Ramos (cell line): ENCODE results near the gene CNPY4.
"Not testable (repeated sequence)": the region's sequence is repeated elsewhere in the genome, so short reads cannot be mapped to it uniquely, and the experiment has no call there.

ENCODE experiments used
- in situ Hi-C: fragments of 300-500 bp; cut with MboI; formaldehyde crosslinking; loops from one replicate; pipeline ENCODE4 v1.14.3; 2022; ENCODE audit warnings: low sequenced_read_pairs; ENCODE audit not compliant: unreplicated experiment

CNPY4 gene

DNA sequence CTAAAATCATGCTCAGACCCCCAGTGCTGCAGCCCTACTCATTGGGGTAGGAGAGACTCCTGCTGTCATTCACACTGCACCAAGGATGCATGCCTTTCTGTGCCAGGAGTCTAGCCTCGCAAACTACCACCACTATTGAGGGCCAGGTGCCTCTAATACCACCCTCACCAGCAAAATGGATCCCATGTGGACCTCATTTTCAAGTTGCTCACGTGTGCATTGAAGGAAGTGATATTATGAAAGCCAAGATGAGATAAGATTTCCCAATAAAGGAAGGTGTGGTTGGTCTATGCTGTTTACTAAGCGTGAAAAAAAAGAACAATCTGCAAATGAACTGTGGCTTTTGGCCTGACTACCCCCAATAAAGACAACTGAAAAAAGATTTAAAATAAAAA, 22.1 kb downstream of the CNPY4 start:
- in situ Hi-C loops: no loop called here

DNA sequence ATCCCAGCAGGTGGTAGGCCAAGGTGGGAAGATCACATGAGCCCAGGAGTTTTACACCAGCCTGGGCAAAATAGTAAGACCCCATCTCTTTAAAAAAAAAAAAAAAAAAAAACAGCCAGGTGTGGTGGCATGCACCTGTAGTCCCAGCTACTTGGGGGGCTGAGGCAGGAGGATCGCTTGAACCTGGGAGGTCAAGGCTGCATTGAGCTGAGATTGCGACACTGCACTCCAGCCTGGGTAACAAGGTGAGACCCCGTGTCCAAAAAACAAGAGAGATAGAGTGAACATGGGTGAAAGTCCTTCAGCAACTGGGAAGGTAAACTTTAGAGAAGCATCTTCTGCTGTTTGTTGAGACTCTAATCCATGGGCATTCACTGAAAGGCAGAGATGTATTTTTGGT, 23.0 kb downstream of the CNPY4 start:
- in situ Hi-C loops: no loop called here

DNA sequence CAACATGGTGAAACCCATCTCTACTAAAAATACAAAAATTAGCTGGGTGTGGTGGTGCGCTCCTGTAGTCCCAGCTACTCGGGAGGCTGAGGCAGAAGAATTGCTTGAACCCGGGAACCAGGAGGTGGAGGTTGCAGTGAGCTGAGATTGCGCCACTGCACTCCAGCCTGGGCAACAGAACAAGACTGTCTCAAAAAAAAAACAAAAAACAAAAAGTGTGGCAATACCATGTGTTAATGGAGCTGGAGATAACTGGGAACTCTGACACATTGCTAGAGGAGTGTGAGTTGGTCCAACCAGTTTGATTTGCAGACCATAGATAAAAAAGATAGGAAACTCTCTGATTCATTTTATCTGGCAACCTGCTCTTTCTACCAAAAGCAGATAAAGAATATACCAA, 26.9 kb downstream of the CNPY4 start:
- in situ Hi-C loops: not testable (repeated sequence)

DNA sequence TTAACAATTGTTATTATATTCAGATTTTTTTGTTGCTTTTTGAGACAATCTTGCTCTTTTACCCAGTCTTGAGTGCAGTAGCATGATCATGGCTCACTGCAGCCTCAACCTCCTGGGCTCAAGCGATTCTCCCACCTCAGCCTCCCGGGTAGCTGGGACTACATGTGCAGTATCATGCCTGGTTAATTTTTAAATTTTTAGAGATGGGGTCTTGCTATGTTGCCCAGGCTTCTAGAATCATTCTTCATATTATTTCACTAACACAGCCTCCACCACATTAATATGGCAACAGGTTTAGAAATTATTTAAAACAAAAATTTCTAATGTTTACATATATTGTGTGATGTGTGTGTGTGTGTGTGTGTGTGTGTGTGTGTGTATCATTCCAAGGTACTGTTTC, 27.8 kb downstream of the CNPY4 start:
- in situ Hi-C loops: no loop called here

DNA sequence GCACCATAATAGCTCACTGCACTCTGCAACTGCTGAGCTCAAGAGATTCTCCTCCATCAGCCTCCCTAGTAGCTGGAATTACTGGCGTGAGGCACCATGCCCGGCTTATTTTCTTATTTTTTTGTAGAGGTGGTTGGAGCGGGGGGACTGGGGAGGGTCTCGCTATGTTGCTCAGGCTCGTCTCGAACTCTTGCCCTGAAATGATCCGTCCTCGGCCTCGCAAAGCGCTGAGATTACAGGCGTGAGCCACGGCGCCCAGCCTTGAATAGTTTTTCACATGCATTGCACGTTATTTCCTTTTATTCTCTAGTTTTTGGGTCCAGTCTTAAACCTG, 28.8 kb downstream of the CNPY4 start:
- in situ Hi-C loops: no loop called here

DNA sequence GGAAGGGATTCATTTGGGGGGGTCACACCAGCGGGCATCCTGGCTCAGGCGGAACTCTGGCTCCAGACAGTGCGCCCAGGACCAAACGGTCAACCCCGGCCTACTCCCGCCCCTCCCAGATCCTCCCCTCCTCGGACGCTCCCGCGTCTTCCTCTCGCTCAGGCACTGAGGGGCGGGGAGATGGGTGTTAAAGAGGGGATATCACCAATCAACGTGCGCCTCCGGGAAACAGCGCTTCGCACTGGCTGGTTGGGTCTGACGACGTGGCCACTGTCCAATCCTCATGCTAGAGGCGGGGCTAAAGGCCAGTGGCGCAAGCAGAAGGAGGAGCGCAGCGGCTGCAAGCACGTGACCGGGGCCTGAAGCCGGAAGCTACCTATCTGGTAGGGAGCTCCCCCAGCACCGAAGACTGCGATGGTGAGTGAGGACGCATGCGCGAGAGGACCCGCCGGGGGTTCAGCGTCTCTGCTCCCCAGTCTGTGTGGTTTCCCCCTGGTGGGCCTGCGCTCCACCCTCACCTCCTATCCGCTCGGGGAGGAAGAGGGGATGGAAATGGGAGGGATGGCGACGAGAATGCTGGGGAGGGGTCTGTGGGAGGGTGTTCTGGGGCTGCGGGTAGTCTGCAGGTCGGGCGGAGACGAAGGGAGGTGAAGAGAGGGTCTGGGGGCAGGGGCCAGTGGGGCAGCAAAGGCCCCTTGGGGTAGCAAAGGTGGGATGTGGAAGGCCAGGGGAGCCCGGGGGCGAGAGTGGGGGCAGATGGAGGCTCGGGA, 29.3 kb downstream of the CNPY4 start, which contains the start of gene LAMTOR4:
Gene LAMTOR4, plus strand, starts transcription at position 360 of the 770 bp plus-strand sequence. Its CDS starts 55 bp downstream, at position 415.
- in situ Hi-C loops: no loop called here

DNA sequence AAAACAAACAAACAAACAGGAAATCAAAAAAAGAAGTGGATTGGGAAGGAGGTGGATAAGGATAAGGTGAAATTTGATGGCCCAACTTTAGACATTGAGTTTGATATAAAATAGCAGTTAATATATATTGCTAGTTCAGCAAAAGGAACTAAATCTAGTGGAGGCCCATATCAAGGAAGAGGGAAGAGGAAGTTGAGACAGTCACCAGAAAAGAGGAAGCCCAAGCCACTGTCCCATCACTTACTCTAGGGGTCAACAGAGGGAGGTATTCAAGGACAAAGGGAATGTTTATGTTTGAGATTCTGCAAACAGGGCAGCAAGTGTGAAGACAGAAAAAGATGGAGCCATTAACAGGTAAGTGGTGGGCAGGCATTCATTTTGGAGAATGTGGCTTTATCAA, 33.0 kb downstream of the CNPY4 start:
- in situ Hi-C loops: no loop called here

DNA sequence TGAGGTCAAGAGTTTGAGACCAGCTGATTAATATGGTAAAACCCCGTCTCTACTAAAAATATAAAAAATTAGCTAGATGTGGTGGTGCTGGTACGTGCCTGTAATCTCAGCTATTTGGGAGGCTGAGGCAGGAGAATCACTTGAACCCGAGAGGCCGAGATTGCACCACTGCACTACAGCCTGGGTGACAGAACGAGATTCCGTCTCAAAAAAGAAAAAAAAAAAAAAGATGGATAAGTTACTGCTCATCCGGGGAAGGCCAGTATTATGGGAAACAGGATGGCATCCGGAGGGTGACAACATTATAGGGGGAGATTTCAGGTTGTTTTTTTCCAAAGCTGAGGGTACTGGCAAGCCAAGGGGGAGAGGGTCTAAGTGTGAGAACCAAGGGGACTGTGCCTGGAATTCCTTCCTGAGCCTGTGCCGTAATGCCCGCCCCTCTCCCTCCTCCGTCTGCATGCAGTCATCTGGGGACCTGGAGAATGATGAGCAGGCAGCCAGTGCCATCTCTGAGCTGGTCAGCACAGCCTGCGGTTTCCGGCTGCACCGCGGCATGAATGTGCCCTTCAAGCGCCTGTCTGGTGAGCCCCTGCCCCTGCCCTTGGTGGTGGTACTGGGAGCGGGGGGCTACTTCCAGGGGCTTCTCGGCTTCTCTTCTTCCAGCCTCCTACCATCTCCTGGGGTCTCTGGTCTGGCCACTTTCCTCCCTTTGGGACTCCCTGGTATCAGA, 33.7 kb downstream of the CNPY4 start:
- in situ Hi-C loops: no loop called here

DNA sequence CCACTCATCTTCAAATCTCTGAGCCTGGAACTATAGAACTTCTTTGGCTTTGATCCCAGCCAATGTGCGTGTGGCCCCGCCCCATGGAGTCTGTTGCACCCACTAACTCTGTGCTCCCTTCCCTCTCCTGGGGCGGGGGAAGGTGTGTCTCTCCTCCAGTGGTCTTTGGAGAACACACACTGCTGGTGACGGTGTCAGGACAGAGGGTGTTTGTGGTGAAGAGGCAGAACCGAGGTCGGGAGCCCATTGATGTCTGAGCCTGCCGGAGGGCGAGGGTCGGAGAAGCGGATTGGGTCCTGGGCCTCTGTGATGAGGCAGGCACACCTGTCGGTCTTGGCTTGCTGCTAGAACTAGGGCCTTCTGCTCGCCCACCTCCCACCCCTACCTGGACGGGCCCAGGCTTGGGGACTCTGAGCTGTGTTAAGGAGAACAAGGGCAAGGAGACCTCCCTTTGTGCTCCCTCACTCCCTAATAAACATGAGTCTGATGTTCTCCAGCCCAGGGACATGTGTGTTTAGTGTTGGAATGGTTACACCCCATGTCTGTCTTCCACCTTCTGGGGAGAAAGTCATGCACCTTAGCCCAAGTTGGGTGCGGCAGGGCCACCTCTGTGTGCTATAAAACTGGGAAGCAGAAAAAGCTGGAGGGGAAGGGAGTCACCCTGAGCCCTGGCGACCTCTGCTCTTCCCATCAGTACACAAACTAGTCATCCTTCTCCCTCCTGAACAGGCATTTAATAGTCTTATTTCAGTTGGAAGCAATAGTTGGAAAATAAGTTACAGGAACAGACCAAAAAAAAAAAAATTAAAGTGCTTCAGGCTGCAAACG, 34.5 kb downstream of the CNPY4 start:
- in situ Hi-C loops: no loop called here

DNA sequence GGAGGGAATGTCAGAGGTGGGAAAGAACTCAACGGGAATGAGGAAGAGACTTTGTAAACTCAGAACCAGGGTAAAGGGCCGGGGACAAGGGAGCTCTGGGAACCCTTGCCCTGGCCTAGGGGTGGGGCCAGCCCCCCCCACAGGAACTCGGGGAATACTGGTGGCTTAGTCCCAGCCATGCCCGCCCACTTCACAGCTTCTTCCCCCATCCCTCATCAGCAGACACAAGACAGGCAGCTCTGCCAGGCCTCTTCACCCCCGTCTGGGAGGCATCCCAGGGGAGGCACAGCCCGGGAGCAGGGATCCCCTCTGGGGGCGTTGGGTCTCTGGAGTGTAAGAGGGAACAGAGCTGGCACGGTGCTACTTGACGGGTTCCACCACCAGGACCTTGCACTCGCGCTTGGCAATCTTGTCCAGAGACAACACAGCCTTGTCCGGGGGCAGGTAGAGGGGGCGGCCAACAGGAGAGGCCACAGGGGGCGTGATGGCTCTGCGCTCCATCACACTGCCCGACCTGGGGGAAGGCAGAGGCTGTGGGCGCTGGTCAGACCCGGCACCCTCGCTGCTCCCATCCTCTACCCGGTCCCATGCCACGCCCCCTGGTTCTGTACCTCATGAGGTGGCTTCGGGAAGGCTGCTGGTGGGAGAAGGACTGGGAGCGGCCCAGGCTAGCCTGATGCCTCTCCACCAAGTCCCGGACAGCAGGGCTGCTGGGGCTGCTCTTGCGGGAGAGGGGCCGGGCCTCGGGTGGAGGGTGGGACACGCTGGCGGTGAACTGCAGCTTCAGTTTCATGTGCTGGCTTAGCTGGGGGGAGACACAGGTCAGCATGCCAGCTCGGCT, 35.4 kb downstream of the CNPY4 start:
- in situ Hi-C loops: no loop called here

DNA sequence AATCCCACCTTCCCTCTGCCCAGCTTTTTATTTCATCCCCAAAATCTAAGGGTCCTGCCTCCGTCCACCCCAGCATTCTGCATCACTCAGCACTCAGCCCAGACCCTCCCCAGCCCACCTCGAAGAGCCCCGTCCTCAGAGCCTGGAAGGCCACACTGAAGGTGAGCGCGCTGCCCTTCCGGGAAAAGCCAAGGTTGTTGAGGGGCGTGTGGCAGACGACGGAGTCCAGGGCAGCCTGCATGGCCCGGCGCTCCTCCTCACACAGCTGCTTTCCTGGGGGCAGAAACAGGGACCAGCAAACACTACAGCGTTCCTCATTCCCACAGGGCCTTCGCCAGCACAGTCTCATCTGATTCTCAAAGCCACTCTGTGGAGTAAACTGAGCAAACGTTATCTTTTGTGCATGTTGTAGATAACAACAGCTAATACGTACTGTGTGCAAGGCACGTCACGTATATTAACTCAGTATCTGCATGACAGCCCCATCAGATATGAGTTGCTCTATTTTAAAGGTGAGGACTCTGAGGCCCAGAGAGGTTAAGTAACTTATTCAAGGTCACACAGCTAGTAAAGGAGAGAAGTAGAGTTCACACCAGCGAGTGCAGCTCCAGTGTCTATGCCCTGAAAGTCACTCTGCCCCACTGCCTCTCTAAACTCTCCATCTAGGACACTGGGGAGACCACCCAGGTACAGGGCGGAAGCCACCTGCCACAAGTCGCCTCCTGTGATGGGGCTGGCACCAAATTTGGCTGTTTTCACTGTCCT, 36.3 kb downstream of the CNPY4 start:
- in situ Hi-C loops: no loop called here

DNA sequence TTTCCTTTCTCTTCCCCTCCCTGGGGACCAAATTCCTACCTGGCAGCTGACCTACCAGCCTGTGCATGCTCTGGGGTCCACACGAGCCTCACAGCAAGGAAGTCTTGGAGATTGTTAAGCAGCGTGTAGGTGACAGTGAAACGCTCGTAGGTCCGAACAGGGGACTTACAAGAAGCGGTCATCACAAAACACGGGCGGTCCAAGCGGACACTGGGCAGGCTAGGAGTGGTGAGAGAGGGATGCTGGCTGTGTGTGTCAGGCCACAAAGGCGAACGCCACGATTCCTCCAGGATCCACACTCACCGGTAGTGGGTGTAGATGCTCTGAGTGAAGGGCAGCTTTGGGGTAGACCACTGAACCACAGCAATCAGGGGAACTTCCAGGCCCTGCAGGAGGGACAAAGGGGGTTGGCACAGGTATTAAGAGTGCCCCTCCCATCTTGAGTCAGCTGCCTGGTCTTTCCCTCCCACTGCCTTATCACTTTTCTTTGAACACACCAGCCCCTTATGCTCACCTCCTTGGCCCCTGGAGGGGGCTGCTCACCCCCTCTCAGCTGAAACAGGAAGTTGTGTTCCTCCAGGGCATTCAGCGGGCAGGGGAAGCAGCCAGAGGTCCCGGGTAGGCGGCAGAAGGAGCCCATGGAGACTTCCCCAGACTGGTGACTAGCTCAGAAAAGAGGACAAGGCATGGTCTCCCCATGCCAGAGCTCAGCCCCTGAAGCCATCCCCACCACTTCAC, 37.1 kb downstream of the CNPY4 start:
- in situ Hi-C loops: no loop called here

DNA sequence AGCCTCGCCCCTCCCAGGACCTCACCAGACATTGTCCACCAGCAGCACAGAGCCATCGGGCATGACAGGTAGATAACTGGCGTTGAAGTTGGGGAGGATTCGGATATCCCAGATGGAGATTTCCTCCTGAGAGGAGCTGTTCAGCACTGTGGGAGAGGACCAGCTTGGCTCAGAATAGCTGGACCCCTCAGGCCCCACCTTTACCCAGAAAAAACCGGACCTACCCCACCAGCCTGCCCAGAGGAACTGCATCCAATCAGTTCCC, 37.6 kb downstream of the CNPY4 start:
- in situ Hi-C loops: no loop called here

DNA sequence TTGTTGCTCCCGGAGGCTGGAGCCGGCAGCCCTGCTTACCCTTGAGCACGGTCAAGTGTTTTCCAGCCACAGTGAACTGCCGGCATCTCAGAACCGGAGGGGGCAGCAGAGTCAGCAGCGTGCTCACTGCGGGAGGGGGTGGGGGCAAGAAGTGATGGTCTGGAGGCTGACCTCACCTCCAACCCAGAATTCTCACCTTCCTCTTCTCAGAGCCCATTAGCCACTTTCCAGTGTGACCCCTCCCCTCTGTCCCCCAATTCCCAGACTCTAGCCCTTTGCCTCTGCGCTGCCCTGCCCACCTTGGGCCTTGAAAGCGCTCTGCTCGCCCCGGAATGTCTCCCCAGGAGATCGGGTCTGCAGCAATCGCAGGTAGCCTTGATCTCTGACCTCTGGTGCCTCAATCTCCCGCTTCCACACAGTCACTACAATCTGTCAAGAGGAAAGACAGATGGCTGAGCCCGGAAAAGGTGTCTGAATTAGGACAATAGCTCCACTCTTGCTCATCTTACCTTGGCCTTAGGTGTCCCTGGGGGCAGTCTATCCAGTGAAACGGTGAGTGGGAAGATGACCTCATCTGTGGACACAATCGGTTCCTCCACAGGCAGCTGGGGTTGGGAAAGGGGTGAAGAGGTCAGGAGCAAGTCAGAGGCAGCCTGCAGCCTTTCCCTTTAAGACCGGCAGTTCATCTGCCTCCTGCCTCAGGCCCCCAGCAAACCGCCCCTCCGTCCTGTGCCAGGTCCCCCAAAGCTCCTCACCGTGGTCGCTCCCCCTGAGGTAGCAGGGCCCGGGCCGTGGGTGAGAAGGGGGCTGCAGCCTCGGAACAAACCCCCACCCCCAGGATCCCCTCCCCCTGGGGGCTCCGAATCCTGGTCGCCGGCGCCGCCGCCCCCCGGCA, 38.1 kb downstream of the CNPY4 start:
- in situ Hi-C loops: no loop called here

DNA sequence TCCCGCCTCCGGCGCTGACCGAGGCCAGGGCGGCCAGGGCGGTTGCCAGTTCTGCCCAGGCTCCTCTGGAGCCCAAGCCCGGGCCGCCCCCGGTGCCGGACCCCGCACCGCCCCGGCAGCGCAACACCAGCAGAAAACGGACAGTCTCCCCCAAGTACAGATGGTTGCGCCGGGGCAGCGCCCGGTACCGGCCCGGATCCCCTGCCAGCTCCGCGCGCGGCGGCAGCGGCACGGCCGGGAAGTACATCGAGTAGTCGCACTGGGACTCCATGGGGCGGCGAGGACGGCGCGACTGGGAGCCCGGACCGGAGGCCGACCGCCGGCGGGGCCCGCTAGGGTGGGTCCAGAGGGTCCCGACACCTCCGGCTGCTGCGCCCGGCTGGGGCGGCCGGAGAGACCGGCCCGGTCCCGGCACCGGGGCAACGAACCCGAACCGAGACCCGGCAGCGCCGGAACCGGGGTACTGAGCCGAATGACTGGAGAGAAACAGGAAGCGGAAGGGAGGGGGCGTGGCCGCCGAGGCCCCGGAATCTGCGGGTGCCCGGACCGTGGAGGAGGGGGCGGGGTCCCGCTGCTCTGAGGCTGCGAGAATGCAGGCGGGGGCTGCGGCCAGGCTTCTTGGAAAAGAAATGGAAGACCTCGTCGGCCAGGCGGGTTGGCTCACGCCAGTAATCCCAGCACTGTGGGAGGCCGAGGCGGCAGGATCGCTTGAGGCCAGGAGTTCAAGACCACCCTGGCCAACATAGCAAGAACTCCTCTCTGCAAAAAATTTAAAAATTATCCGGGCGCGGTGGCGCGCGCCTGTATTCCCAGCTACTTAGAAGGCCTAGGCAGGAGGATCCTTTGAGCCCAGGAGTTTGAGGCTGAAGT, 39.0 kb downstream of the CNPY4 start, which contains the start of gene TRAPPC14:
Gene TRAPPC14, minus strand, starts transcription at position 495 of the 870 bp plus-strand sequence. Its CDS starts 224 bp downstream, at position 271.
- in situ Hi-C loops: no loop called here

DNA sequence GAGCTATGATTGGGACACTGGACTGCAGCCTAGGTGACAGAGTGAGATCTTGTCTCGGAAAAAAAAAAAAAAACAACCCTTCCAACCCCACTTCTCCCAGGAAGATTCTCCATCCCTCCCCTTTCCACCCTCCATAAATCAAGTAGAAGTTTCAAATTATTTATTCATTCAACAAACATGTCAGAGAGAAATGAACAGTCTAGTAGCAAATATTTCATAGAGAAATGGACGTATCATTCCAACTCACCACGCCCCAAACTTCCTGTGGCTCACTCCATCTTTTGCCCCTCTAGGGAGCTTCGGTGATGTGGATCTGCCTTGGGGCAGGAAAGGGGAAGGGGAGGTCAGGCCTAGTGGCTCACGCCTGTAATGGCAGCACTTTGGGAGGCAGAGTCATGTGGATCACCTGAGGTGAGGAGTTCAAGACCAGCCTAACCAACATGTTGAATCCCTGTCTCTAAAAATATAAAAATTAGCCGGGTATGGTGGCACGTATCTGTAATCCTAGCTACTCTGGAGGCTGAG, 39.7 kb downstream of the CNPY4 start:
- in situ Hi-C loops: no loop called here

DNA sequence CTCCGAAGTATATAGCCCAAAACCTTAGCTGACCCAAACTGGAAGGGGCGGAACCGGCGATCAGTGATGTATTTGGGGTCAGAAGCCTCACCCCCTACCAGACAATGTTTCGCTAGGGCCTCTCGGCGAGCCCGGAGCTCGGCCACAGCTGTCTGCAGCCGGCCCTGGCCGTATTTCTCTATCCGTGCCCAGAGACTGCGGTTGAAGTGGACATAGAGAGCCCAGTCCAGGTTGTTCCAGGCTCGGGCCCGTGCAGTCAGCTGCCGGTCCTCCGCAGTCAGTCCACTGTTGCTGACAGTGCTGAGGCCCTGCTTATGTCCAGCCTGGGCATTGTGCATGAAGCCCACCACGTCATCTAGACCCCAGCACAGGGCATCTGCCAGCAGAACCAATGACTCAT, 40.6 kb downstream of the CNPY4 start:
- in situ Hi-C loops: no loop called here
